C4-2B (cell line): ENCODE measurements around the gene CYB5R2.

Experiments
- ZFX ChIP-seq: fragments of 450-650 bp; IDR thresholded peaks from 2 replicates; pipeline ENCODE4 v1.6.1; 2017
- TF ChIP-seq, protein P1 (sequence below): fragments of 450-650 bp; conservative IDR thresholded peaks from 2 replicates; pipeline ENCODE4 v1.5.1; 2017; ENCODE audit warnings: mild to moderate bottlenecking

- TF ChIP-seq, protein P1, sequence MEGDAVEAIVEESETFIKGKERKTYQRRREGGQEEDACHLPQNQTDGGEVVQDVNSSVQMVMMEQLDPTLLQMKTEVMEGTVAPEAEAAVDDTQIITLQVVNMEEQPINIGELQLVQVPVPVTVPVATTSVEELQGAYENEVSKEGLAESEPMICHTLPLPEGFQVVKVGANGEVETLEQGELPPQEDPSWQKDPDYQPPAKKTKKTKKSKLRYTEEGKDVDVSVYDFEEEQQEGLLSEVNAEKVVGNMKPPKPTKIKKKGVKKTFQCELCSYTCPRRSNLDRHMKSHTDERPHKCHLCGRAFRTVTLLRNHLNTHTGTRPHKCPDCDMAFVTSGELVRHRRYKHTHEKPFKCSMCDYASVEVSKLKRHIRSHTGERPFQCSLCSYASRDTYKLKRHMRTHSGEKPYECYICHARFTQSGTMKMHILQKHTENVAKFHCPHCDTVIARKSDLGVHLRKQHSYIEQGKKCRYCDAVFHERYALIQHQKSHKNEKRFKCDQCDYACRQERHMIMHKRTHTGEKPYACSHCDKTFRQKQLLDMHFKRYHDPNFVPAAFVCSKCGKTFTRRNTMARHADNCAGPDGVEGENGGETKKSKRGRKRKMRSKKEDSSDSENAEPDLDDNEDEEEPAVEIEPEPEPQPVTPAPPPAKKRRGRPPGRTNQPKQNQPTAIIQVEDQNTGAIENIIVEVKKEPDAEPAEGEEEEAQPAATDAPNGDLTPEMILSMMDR, result no peak
- no peak for TF ChIP-seq ZFX
Measured at GRCh38 chr11:7643314-7643713, 30.0 kb downstream of the CYB5R2 start.
